ENCODE data around the gene SLC35F3. TPM values are rescaled to one million over a fixed set of nuclear protein-coding genes. Genes with fewer than 3 reads are reported as not detected.

Gene SLC35F3
- polyA plus RNA-seq, 3 donors: 0.42 to 0.75 (median 0.69) TPM

- DNase-seq (ENCODE audit: low read depth in 3 of 3, low spot score in 2 of 3): peak in 1 of 3 donors; percentile 16
These were observed 309.8 kb downstream of the SLC35F3 start for GRCh38 chr1:234214129-234214910.

GRCh38 chr1:234214911-234215892 is 310.7 kb downstream of the SLC35F3 start:
- no peak for DNase-seq (ENCODE audit: low read depth in 3 of 3, low spot score in 2 of 3)

- DNase-seq (ENCODE audit: low read depth in 3 of 3, low spot score in 2 of 3): no peak
These were observed 311.7 kb downstream of the SLC35F3 start for GRCh38 chr1:234216116-234216703.

GRCh38 chr1:234217316-234217840 is 312.9 kb downstream of the SLC35F3 start:
- DNase-seq (ENCODE audit: low read depth in 3 of 3, low spot score in 2 of 3): no peak

- no peak for DNase-seq (ENCODE audit: low read depth in 3 of 3, low spot score in 2 of 3)
These were observed 313.6 kb downstream of the SLC35F3 start for GRCh38 chr1:234218078-234218477.

GRCh38 chr1:234219711-234220110 is 315.2 kb downstream of the SLC35F3 start:
- no peak for DNase-seq (ENCODE audit: low read depth in 3 of 3, low spot score in 2 of 3)

GRCh38 chr1:234221601-234222000 is 317.1 kb downstream of the SLC35F3 start:
- DNase-seq (ENCODE audit: low read depth in 3 of 3, low spot score in 2 of 3): no peak

- no peak for DNase-seq (ENCODE audit: low read depth in 3 of 3, low spot score in 2 of 3)
These were observed 318.2 kb downstream of the SLC35F3 start for GRCh38 chr1:234222561-234223280.

GRCh38 chr1:234226113-234226818 is 321.8 kb downstream of the SLC35F3 start:
- DNase-seq (ENCODE audit: low read depth in 3 of 3, low spot score in 2 of 3): no peak

GRCh38 chr1:234226819-234227165 is 322.3 kb downstream of the SLC35F3 start:
- no peak for DNase-seq (ENCODE audit: low read depth in 3 of 3, low spot score in 2 of 3)

- DNase-seq (ENCODE audit: low read depth in 3 of 3, low spot score in 2 of 3): no peak
These were observed 325.3 kb downstream of the SLC35F3 start for GRCh38 chr1:234229581-234230387.

GRCh38 chr1:234230414-234230862 is 326.0 kb downstream of the SLC35F3 start:
- no peak for DNase-seq (ENCODE audit: low read depth in 3 of 3, low spot score in 2 of 3)

GRCh38 chr1:234231061-234231892 is 326.8 kb downstream of the SLC35F3 start:
- DNase-seq (ENCODE audit: low read depth in 3 of 3, low spot score in 2 of 3): no peak

- DNase-seq (ENCODE audit: low read depth in 3 of 3, low spot score in 2 of 3): no peak
These were observed 327.4 kb downstream of the SLC35F3 start for GRCh38 chr1:234231893-234232276.

- DNase-seq (ENCODE audit: low read depth in 3 of 3, low spot score in 2 of 3): no peak
These were observed 329.7 kb downstream of the SLC35F3 start for GRCh38 chr1:234234199-234234598.

- no peak for DNase-seq (ENCODE audit: low read depth in 3 of 3, low spot score in 2 of 3)
These were observed 331.0 kb downstream of the SLC35F3 start for GRCh38 chr1:234235434-234235881.

- DNase-seq (ENCODE audit: low read depth in 3 of 3, low spot score in 2 of 3): no peak
These were observed 332.9 kb downstream of the SLC35F3 start for GRCh38 chr1:234237393-234237792.

- DNase-seq (ENCODE audit: low read depth in 3 of 3, low spot score in 2 of 3): no peak
These were observed 333.6 kb downstream of the SLC35F3 start for GRCh38 chr1:234238060-234238459.

Measured in right renal cortex interstitium (tissue), 3 donors.